ENCODE measurements around the gene GNAT2.

The GNAT2 gene

DNA sequence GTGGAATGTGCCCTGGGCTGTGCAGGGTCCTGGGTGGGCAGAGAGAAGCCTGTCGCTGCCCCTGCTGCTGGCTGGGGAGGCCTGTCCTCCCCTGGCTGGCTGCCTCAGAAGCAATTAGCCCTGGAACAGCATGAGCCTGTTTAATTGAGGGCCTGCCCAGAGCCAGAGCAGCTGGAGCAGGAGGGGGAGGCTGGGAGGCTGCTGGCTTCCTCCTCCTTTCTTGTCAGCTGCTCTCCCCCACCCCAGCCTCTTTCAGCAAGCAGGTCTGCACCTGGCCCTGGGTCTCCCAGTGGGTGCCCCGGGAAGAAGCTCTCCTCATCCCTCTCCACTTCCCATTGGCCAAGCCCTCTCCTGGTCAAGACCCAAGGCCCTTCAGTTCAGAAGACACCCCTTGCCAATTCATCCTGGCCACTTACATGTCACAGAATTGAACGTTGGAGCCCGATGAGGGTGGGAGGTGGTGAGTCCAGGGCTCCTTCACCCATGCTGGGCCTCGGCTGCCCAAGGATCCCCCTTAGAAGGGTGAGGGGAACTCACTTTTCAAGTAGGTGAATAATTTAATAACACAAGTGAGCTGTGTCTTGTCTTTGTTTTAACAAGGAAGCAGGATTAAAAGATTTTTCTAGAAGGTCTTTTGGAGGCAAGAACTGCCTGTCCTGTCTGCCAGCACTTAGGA, 13.4 kb upstream of the GNAT2 start (continued):
- TF ChIP-seq ZNF394 (tag by site-specific recombination; IDR thresholded peaks at IDR 0.05; ENCODE audit: borderline replicate concordance) (peak; percentile 68; the same call in 1 of the 2 replicates), ZBTB7A (tag by site-specific recombination; IDR thresholded peaks at IDR 0.05; ENCODE audit: low read depth) (no peak), KLF1 (tag by site-specific recombination; IDR thresholded peaks at IDR 0.05) (no peak), ZNF600 (tag by site-specific recombination; IDR thresholded peaks at IDR 0.05) (peak; percentile 69; the same call in 1 of the 2 replicates), ZNF350 (tag by site-specific recombination; IDR thresholded peaks at IDR 0.05) (no peak), YY1 (tag by site-specific recombination; IDR thresholded peaks at IDR 0.05) (no peak), GLIS1 (tag by site-specific recombination; IDR thresholded peaks at IDR 0.05) (peak; percentile 36; the same call in 1 of the 2 replicates), ZNF239 (tag by site-specific recombination; IDR thresholded peaks at IDR 0.05) (no peak), ZFP41 (tag by site-specific recombination; IDR thresholded peaks at IDR 0.05; ENCODE audit: borderline replicate concordance) (no peak), ZNF112 (tag by site-specific recombination; IDR thresholded peaks at IDR 0.05) (no peak), ZNF747 (tag by site-specific recombination; IDR thresholded peaks at IDR 0.05) (no peak), ZNF621 (tag by site-specific recombination; IDR thresholded peaks at IDR 0.05) (no peak), ZBTB17 (tag by site-specific recombination; IDR thresholded peaks at IDR 0.05) (0 out of 2 replicates have a peak, but pooled peaks have one; percentile 62), ZNF146 (tag by site-specific recombination; IDR thresholded peaks at IDR 0.05) (no peak), ZNF404 (tag by site-specific recombination; IDR thresholded peaks at IDR 0.05) (no peak), EGR2 (tag by site-specific recombination; IDR thresholded peaks at IDR 0.05; ENCODE audit: low read depth) (no peak), ZFHX2 (tag by site-specific recombination; conservative IDR thresholded peaks at IDR 0.05) (no peak), ZNF514 (tag by site-specific recombination; IDR thresholded peaks at IDR 0.05) (no peak), ZNF624 (tag by site-specific recombination; IDR thresholded peaks at IDR 0.05) (no peak), HOXD13 (CRISPR knock-in tag; IDR thresholded peaks at IDR 0.05; ENCODE audit: borderline replicate concordance) (no peak), ZNF391 (tag by site-specific recombination; IDR thresholded peaks at IDR 0.05; ENCODE audit: borderline replicate concordance, low read depth) (no peak), SETDB1 (IDR thresholded peaks at IDR 0.05; ENCODE audit: insufficient read length, low read length) (no peak), BCL11A (tag by site-specific recombination; IDR thresholded peaks at IDR 0.05; ENCODE audit: low read depth) (no peak), ZNF341 (tag by site-specific recombination; IDR thresholded peaks at IDR 0.05; ENCODE audit: low read depth) (peak; percentile 66), ZNF76 (tag by site-specific recombination; IDR thresholded peaks at IDR 0.05; ENCODE audit: borderline replicate concordance, low read depth) (no peak), ZNF157 (tag by site-specific recombination; IDR thresholded peaks at IDR 0.05) (no peak), ZNF623 (tag by site-specific recombination; IDR thresholded peaks at IDR 0.05) (no peak), ZNF221 (tag by site-specific recombination; IDR thresholded peaks at IDR 0.05; ENCODE audit: borderline replicate concordance) (no peak), OSR2 (tag by site-specific recombination; IDR thresholded peaks at IDR 0.05) (peak; percentile 77), ZFP69B (tag by site-specific recombination; IDR thresholded peaks at IDR 0.05) (no peak), INSM2 (tag by site-specific recombination; IDR thresholded peaks at IDR 0.05) (no peak)
- TF ChIP-seq, protein P1, sequence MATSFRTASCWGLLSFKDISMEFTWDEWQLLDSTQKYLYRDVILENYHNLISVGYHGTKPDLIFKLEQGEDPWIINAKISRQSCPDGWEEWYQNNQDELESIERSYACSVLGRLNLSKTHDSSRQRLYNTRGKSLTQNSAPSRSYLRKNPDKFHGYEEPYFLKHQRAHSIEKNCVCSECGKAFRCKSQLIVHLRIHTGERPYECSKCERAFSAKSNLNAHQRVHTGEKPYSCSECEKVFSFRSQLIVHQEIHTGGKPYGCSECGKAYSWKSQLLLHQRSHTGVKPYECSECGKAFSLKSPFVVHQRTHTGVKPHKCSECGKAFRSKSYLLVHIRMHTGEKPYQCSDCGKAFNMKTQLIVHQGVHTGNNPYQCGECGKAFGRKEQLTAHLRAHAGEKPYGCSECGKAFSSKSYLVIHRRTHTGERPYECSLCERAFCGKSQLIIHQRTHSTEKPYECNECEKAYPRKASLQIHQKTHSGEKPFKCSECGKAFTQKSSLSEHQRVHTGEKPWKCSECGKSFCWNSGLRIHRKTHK (tag by site-specific recombination; IDR thresholded peaks at IDR 0.05) = no peak
- TF ChIP-seq, protein P2, sequence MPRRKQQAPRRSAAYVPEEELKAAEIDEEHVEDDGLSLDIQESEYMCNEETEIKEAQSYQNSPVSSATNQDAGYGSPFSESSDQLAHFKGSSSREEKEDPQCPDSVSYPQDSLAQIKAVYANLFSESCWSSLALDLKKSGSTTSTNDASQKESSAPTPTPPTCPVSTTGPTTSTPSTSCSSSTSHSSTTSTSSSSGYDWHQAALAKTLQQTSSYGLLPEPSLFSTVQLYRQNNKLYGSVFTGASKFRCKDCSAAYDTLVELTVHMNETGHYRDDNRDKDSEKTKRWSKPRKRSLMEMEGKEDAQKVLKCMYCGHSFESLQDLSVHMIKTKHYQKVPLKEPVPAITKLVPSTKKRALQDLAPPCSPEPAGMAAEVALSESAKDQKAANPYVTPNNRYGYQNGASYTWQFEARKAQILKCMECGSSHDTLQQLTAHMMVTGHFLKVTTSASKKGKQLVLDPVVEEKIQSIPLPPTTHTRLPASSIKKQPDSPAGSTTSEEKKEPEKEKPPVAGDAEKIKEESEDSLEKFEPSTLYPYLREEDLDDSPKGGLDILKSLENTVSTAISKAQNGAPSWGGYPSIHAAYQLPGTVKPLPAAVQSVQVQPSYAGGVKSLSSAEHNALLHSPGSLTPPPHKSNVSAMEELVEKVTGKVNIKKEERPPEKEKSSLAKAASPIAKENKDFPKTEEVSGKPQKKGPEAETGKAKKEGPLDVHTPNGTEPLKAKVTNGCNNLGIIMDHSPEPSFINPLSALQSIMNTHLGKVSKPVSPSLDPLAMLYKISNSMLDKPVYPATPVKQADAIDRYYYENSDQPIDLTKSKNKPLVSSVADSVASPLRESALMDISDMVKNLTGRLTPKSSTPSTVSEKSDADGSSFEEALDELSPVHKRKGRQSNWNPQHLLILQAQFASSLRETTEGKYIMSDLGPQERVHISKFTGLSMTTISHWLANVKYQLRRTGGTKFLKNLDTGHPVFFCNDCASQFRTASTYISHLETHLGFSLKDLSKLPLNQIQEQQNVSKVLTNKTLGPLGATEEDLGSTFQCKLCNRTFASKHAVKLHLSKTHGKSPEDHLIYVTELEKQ (tag by site-specific recombination; IDR thresholded peaks at IDR 0.05; ENCODE audit: borderline replicate concordance) = no peak
- TF ChIP-seq, protein P3, sequence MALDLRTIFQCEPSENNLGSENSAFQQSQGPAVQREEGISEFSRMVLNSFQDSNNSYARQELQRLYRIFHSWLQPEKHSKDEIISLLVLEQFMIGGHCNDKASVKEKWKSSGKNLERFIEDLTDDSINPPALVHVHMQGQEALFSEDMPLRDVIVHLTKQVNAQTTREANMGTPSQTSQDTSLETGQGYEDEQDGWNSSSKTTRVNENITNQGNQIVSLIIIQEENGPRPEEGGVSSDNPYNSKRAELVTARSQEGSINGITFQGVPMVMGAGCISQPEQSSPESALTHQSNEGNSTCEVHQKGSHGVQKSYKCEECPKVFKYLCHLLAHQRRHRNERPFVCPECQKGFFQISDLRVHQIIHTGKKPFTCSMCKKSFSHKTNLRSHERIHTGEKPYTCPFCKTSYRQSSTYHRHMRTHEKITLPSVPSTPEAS (tag by site-specific recombination; IDR thresholded peaks at IDR 0.05) = no peak
